ENCODE data around the gene BBS9.

Gene BBS9

GRCh38 chr7:33425929-33426678, 296.7 kb downstream of the BBS9 start:
- H3K27ac Mint-ChIP-seq: no peak overlapping the region
- no peaks in the 10 kb centered on the region for H3K9me3 Mint-ChIP-seq
- ATAC-seq (no peak), DNase-seq (ENCODE audit: low spot score in 2 of 2) (no peak)
- no peak overlapping the region for H3K4me3 Mint-ChIP-seq
- no peaks in the 10 kb centered on the region for H3K36me3 Mint-ChIP-seq
- H3K4me1 Mint-ChIP-seq: no peaks in the 10 kb centered on the region

GRCh38 chr7:33428415-33428814, 299.1 kb downstream of the BBS9 start:
- DNase-seq (ENCODE audit: low spot score in 2 of 2) (no peak), ATAC-seq (no peak)
- Mint-ChIP-seq H3K4me3 (no peak overlapping the region), H3K9me3 (no peaks in the 10 kb centered on the region), H3K27ac (no peak overlapping the region), H3K4me1 (no peaks in the 10 kb centered on the region), H3K36me3 (no peaks in the 10 kb centered on the region)

- H3K27ac Mint-ChIP-seq: no peak overlapping the region
- DNase-seq (ENCODE audit: low spot score in 2 of 2) (no peak), ATAC-seq (no peak)
- no peaks in the 10 kb centered on the region for H3K36me3 Mint-ChIP-seq
- no peaks in the 10 kb centered on the region for H3K9me3 Mint-ChIP-seq
- no peaks in the 10 kb centered on the region for H3K4me1 Mint-ChIP-seq
- no peak overlapping the region for H3K4me3 Mint-ChIP-seq
Observed at GRCh38 chr7:33431543-33431942, 302.2 kb downstream of the BBS9 start.

GRCh38 chr7:33432821-33433220, 303.5 kb downstream of the BBS9 start:
- no peaks in the 10 kb centered on the region for H3K36me3 Mint-ChIP-seq
- ATAC-seq: no peak
- H3K4me3 Mint-ChIP-seq: no peak overlapping the region
- H3K9me3 Mint-ChIP-seq: no peaks in the 10 kb centered on the region
- no peak overlapping the region for H3K27ac Mint-ChIP-seq
- DNase-seq (ENCODE audit: low spot score in 2 of 2): no peak
- H3K4me1 Mint-ChIP-seq: no peaks in the 10 kb centered on the region

- Mint-ChIP-seq H3K36me3 (no peaks in the 10 kb centered on the region), H3K9me3 (no peaks in the 10 kb centered on the region), H3K4me3 (no peak overlapping the region)
Observed at GRCh38 chr7:33433357-33433756, 304.0 kb downstream of the BBS9 start.

GRCh38 chr7:33444511-33444910, 315.1 kb downstream of the BBS9 start:
- no peak overlapping the region for H3K4me3 Mint-ChIP-seq
- no peaks in the 10 kb centered on the region for H3K36me3 Mint-ChIP-seq
- no peak for DNase-seq (ENCODE audit: low spot score in 2 of 2)
- no peaks in the 10 kb centered on the region for H3K9me3 Mint-ChIP-seq
- peaks cover 17% of the 10 kb centered on the region for H3K4me1 Mint-ChIP-seq
- H3K27ac Mint-ChIP-seq: no peak overlapping the region
- no peak for ATAC-seq

More at GRCh38 chr7:33433357-33433756, 304.0 kb downstream of the BBS9 start:
- no peak for ATAC-seq
- no peak overlapping the region for H3K27ac Mint-ChIP-seq
- no peaks in the 10 kb centered on the region for H3K4me1 Mint-ChIP-seq
- DNase-seq (ENCODE audit: low spot score in 2 of 2): no peak

- DNase-seq (ENCODE audit: low spot score in 2 of 2): no peak
- Mint-ChIP-seq H3K9me3 (no peaks in the 10 kb centered on the region), H3K36me3 (no peaks in the 10 kb centered on the region), H3K27ac (no peak overlapping the region), H3K4me3 (no peak overlapping the region), H3K4me1 (peaks cover 26% of the 10 kb centered on the region)
- no peak for ATAC-seq
Observed at GRCh38 chr7:33446551-33446950, 317.2 kb downstream of the BBS9 start.

- ATAC-seq (no peak), DNase-seq (ENCODE audit: low spot score in 2 of 2) (no peak)
- Mint-ChIP-seq H3K9me3 (no peaks in the 10 kb centered on the region), H3K27ac (no peak overlapping the region), H3K36me3 (no peaks in the 10 kb centered on the region), H3K4me1 (peaks cover 26% of the 10 kb centered on the region), H3K4me3 (no peak overlapping the region)
Observed at GRCh38 chr7:33448035-33448434, 318.7 kb downstream of the BBS9 start.

GRCh38 chr7:33449847-33450246, 320.5 kb downstream of the BBS9 start:
- H3K4me3 Mint-ChIP-seq: no peak overlapping the region
- peaks cover 26% of the 10 kb centered on the region for H3K4me1 Mint-ChIP-seq
- no peak for DNase-seq (ENCODE audit: low spot score in 2 of 2)
- no peaks in the 10 kb centered on the region for H3K36me3 Mint-ChIP-seq
- peak; percentile 64 for ATAC-seq
- H3K9me3 Mint-ChIP-seq: no peaks in the 10 kb centered on the region
- no peak overlapping the region for H3K27ac Mint-ChIP-seq

- Mint-ChIP-seq H3K4me3 (no peak overlapping the region), H3K27ac (no peak overlapping the region), H3K36me3 (no peaks in the 10 kb centered on the region), H3K4me1 (peaks cover 20% of the 10 kb centered on the region), H3K9me3 (no peaks in the 10 kb centered on the region)
- DNase-seq (ENCODE audit: low spot score in 2 of 2) (no peak), ATAC-seq (no peak)
Observed at GRCh38 chr7:33452805-33453502, 323.6 kb downstream of the BBS9 start.

- DNase-seq (ENCODE audit: low spot score in 2 of 2): no peak
- ATAC-seq: no peak
Observed at GRCh38 chr7:33457039-33457438, 327.7 kb downstream of the BBS9 start.

GRCh38 chr7:33458581-33458980, 329.2 kb downstream of the BBS9 start:
- Mint-ChIP-seq H3K27ac (no peak overlapping the region), H3K4me1 (no peaks in the 10 kb centered on the region), H3K4me3 (no peak overlapping the region), H3K9me3 (no peaks in the 10 kb centered on the region), H3K36me3 (no peaks in the 10 kb centered on the region)
- no peak for ATAC-seq
- DNase-seq (ENCODE audit: low spot score in 2 of 2): no peak

More at GRCh38 chr7:33457039-33457438, 327.7 kb downstream of the BBS9 start:
- Mint-ChIP-seq H3K4me1 (no peaks in the 10 kb centered on the region), H3K36me3 (no peaks in the 10 kb centered on the region), H3K4me3 (no peak overlapping the region), H3K9me3 (no peaks in the 10 kb centered on the region), H3K27ac (no peak overlapping the region)

- no peak overlapping the region for H3K4me3 Mint-ChIP-seq
Observed at GRCh38 chr7:33459340-33459751, 330.0 kb downstream of the BBS9 start.

GRCh38 chr7:33463131-33463530, 333.8 kb downstream of the BBS9 start:
- Mint-ChIP-seq H3K27ac (no peak overlapping the region), H3K9me3 (peaks cover 2% of the 10 kb centered on the region), H3K4me1 (no peaks in the 10 kb centered on the region), H3K4me3 (no peak overlapping the region), H3K36me3 (no peaks in the 10 kb centered on the region)
- DNase-seq (ENCODE audit: low spot score in 2 of 2) (no peak), ATAC-seq (no peak)

More at GRCh38 chr7:33459340-33459751, 330.0 kb downstream of the BBS9 start:
- Mint-ChIP-seq H3K4me1 (no peaks in the 10 kb centered on the region), H3K9me3 (no peaks in the 10 kb centered on the region), H3K36me3 (no peaks in the 10 kb centered on the region), H3K27ac (no peak overlapping the region)
- DNase-seq (ENCODE audit: low spot score in 2 of 2): no peak
- ATAC-seq: no peak

- no peak overlapping the region for H3K4me3 Mint-ChIP-seq
- ATAC-seq: no peak
- peaks cover 2% of the 10 kb centered on the region for H3K9me3 Mint-ChIP-seq
- no peak overlapping the region for H3K27ac Mint-ChIP-seq
- no peak for DNase-seq (ENCODE audit: low spot score in 2 of 2)
- H3K36me3 Mint-ChIP-seq: no peaks in the 10 kb centered on the region
- no peaks in the 10 kb centered on the region for H3K4me1 Mint-ChIP-seq
Observed at GRCh38 chr7:33466203-33466602, 336.8 kb downstream of the BBS9 start.

GRCh38 chr7:33471636-33472242, 342.4 kb downstream of the BBS9 start:
- no peak overlapping the region for H3K27ac Mint-ChIP-seq
- H3K4me1 Mint-ChIP-seq: no peaks in the 10 kb centered on the region
- ATAC-seq: peak; percentile 65
- DNase-seq (ENCODE audit: low spot score in 2 of 2): no peak
- peaks cover 2% of the 10 kb centered on the region for H3K9me3 Mint-ChIP-seq
- H3K36me3 Mint-ChIP-seq: no peaks in the 10 kb centered on the region
- no peak overlapping the region for H3K4me3 Mint-ChIP-seq

Data from stimulated activated effector memory CD8-positive, alpha-beta T cell treated with anti-CD3 and anti-CD28 coated beads, Interleukin-12 subunit alpha, Interleukin-12 subunit beta, amount 100 ng/mL, for 72 hours (primary cell).